NCI-H187 treated with DMSO at 0.1 percent for 48 hours (cell line): ENCODE results near the gene PARPBP.
"Not testable (repeated sequence)": the region's sequence is repeated elsewhere in the genome, so short reads cannot be mapped to it uniquely, and the experiment has no call there.

Experiments
- DNase-seq: peaks from one replicate; lab custom pipeline; 2025; lab: John Stamatoyannopoulos, UW

PARPBP gene

GRCh38 chr12:102147062-102147587 is 27.1 kb downstream of the PARPBP start:
- DNase-seq = not testable (repeated sequence)

DNA sequence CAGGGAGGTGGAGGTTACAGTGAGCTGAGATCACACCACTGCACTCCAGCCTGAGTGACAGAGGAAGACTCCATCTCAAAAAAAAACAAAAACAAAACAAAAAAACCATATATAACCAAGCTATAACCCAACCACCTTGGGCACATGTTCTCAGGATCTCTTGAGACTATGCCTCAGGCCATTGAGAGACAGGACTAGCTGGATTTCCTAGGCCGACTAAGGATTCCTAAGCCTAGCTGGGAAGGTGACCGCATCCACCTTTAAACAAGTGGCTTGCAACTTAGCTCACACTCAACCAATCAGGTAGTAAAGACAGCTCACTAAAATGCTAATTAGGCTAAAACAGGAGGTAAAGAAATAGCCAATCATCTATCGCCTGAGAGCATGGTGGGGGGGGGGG is 35.2 kb downstream of the PARPBP start:
- not testable (repeated sequence) for DNase-seq

DNA sequence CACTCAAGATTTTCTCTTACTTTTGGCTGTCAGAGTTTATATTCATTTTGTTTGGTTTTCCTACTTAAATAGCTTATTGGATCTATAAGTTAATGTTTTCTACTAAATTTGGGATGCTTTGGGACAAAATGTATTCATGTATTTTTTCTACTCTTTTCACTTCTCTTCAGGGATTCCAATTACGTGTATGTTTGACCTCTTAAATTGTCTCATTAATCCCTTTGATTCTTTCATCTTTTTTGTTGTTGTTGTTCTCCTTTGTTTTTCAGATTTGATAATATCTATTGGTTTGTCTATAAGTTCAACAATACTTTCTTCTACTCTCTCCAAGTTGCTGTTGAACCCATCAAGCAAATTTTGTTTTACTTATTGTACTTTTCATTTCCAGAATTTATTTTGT is 43.4 kb downstream of the PARPBP start:
- no peak for DNase-seq

DNA sequence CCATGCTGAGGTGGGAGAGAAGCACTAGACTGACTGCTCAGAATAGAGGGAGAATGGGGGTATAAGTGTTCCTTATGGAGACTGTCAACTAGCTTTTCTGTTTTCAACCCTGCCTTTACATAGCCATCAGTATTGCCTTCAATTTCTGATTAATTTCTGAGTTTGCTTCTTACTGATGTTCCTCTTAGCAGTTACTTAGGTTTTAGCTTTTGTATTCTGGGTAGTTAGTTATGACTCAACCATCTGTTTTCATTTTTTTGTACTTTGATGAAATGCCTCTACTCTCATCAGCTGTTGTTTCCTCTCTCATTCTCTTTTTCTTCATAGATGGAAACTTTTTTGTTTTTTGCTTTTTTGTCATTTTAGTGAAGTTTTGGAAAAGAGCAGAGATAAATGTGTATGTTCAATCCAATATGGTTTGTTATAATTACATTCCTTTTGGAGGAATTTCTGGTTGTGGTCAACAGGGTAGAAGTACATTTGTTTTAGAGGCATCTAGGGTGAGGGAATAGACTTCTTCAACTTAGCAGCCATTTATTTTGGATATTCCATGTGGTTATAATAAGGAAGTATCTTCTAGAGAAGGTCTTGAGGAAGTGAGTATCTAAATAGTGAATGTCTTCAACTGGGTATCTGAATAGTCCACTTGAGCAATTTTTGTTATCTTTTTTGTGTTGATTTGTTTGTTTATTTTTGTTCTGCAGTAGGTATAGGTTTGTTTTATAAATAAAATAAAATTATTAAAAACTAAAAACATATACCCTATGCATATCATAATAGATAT is 48.0 kb downstream of the PARPBP start:
- DNase-seq = no peak

GRCh38 chr12:102169922-102170621 is 50.1 kb downstream of the PARPBP start:
- DNase-seq = no peak

GRCh38 chr12:102171951-102172350 is 52.0 kb downstream of the PARPBP start:
- no peak for DNase-seq

DNA sequence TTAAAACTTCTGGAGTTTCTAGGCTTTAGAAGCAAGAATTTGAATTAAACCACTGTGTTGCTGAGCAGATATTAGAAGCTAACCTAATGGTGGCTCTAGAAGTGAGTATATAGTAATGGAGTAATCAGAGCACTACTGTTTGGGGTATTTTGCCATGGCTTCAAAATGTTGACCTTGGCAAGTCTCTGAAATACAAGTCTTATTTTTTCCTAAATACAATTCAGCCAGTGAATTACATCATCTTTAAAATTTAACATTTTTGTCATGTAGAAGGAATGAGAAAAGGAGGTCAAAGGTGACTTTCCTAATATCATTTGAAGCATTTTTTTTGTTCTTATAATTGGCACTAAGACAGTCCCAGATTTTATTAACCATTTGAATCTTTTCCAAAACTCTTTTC is 52.5 kb downstream of the PARPBP start:
- no peak for DNase-seq

DNA sequence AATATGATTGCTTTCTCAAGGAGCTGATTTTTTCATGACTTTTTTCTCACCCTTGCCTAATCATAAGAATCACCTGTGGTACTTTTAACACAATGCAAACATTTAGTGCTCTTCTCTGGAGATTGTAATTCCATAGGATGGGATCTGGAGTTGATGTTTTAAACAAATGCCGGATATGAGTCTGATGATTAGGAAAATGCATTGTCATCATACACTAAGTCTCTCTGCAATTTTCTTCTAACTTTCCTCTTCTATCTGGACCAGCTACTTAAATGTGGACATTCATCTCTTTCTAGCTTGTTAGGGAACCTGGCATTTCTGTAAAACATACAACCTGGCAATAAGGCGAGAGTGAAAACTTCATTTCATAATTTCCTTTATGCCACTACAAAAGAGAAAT is 54.1 kb downstream of the PARPBP start:
- no peak for DNase-seq

- DNase-seq = no peak
Measured at GRCh38 chr12:102174761-102175160, 54.8 kb downstream of the PARPBP start.

DNA sequence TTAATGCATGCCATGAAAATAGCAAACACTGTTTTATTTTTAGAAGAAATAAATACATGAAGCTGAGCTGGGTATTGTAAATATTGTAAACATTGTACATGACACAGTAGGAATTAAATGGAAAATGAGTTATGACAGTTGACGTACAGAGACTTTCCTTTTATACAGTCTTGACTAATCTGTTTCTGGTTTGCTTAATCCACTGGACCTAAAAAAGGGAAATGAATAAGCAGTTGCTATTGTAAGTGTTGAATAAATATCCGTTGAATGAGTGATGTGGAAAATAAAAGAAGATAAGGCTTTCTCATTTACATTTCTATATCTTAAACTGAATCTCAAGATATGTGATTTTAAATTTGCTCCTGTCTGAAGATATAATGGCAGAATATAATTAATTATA is 62.7 kb downstream of the PARPBP start:
- no peak for DNase-seq

DNA sequence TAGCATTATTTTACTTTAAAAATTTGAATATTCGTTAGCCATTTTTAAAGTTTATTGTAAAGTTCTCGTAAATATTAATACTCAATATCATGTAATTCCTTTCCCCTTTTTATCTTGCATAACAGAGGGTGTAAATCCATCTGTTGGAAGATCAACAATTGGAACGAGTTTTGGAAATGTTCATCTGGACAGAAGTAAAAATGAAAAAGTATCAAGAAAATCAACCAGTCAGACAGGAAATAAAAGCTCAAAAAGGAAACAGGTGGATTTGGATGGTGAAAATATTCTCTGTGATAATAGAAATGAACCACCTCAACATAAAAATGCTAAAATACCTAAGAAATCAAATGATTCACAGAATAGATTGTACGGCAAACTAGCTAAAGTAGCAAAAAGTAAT is 75.8 kb downstream of the PARPBP start:
- DNase-seq = no peak

GRCh38 chr12:102197789-102198188 is 77.8 kb downstream of the PARPBP start, which contains the start of gene PMCH:
Gene PMCH (minus strand): TSS chr12:102197833. CDS start chr12:102197770, 63 bp downstream.
- DNase-seq = no peak

- DNase-seq = no peak
Measured at GRCh38 chr12:102201436-102202061, 81.6 kb downstream of the PARPBP start.

DNA sequence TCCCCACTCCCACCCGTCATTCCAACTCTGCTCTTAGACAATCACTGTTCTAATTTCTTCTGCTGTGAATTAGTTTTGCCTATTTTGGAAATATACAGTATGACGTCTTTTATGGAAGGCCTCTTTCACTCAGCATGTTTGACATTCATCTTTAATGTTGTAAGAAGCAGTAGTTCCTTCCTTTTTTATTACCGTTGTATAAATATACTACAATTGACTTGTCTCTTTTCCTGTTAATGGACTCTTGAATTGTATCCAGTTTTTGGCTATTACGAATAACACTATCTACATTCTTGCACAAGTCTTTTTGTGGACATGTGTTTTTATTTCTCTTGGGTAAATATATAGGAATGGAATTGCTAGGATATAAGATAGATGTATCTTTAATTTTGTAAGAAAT is 82.6 kb downstream of the PARPBP start:
- no peak for DNase-seq

GRCh38 chr12:102204025-102204424 is 84.0 kb downstream of the PARPBP start:
- no peak for DNase-seq

- DNase-seq = no peak
Measured at GRCh38 chr12:102215992-102216691, 96.2 kb downstream of the PARPBP start.

- no peak for DNase-seq
Measured at GRCh38 chr12:102220736-102221135, 100.8 kb downstream of the PARPBP start.

DNA sequence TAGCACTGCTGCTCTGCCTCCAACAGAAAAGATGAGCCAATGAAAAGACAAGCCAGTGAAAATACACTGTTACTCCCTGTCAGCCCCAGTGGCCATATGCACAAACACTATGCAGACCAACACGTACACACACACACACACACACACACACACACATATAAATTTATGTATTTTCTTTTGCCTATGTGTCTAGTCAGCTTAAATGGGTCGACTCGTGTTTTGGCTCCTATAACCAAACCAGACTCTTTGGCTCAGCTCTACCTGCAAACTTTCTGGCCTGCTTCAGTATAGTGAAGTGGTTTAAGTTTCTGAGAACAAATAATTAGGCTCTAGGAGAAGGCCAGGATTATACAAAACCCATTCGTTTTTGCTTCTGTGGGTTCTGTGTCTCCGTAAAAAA is 108.0 kb downstream of the PARPBP start:
- DNase-seq = no peak

GRCh38 chr12:102232036-102232435 is 112.1 kb downstream of the PARPBP start:
- no peak for DNase-seq

- DNase-seq = no peak
Measured at GRCh38 chr12:102232446-102232845, 112.5 kb downstream of the PARPBP start.

DNA sequence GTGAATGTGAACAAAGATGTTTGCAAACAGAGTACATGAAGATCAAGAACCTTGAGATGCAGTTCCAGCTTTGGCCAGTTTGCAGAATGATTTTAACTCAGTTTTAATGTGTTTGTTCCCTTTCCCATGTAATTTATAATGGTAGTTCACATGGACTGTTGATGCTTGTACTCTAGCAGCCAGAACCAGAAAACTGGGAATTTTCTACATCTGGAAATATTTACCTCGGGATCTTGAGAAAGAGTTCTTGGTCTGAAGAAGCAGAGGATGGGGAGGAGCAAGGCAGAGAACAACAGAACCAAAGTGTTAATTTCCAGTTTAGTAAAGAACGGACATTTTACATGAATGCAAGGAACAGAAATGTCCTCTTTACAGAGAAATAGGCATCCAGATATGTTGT is 114.6 kb downstream of the PARPBP start:
- no peak for DNase-seq

GRCh38 chr12:102240859-102241258 is 120.9 kb downstream of the PARPBP start:
- not testable (repeated sequence) for DNase-seq
